NT2/D1 (cell line): ENCODE data around the gene AGAP1.

ENCODE experiments used
- YY1 ChIP-seq: IDR thresholded peaks from 2 replicates; pipeline ENCODE4 v1.6.1; 2011; ENCODE audit not compliant: insufficient read length, insufficient read depth
- ZNF274 ChIP-seq: IDR thresholded peaks from 2 replicates; pipeline ENCODE4 v1.6.1; 2011; ENCODE audit warnings: mild to moderate bottlenecking, low read depth, low read length

GRCh38 chr2:235725841-235726240 lies 232.0 kb downstream of the AGAP1 start:
- TF ChIP-seq ZNF274 = no peak
- TF ChIP-seq YY1 = no peak
